GM12874 (cell line): Measurements from ENCODE around the gene ARHGAP45.

ENCODE experiments used
- TF ChIP-seq, protein P1 (sequence below): IDR thresholded peaks from 2 replicates; pipeline ENCODE4 v1.5.1; 2011; ENCODE audit warnings: low read depth, mild to moderate bottlenecking, control low read depth, low read length, moderate library complexity; ENCODE audit not compliant: insufficient read depth

The ARHGAP45 gene

DNA sequence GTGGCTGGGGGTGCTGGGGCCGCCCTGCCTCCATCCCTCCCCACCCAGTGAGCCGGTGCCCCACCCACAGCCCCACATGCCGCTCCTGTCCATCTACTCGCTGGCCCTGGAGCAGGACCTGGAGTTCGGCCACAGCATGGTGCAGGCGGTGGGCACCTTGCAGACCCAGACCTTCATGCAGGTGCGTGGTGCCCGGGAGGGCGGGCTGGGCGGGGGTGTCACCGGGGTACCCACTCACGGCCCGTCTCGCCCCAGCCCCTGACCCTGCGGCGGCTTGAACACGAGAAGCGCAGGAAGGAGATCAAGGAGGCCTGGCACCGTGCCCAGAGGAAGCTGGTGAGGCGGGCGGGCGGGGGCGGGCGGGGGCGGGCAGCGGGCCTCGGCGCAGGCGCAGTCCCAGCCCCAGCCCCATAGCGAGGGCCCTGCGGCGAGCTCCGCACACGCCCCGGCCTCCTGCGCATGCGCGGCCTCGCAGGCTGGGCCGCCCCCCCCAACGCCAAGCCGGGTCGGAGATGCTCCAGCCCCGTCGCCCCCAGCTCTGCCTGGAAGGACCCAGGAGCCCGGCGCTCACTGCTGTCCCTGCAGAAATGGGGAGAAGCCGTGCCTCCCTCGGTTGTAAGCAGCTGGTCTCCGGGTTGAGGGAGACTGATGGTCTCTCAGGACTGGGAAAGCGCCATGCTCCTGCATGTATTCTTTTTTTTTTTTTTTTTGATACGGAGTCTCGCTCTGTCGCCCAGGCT lies 7.7 kb downstream of the ARHGAP45 start:
- TF ChIP-seq, protein P1, sequence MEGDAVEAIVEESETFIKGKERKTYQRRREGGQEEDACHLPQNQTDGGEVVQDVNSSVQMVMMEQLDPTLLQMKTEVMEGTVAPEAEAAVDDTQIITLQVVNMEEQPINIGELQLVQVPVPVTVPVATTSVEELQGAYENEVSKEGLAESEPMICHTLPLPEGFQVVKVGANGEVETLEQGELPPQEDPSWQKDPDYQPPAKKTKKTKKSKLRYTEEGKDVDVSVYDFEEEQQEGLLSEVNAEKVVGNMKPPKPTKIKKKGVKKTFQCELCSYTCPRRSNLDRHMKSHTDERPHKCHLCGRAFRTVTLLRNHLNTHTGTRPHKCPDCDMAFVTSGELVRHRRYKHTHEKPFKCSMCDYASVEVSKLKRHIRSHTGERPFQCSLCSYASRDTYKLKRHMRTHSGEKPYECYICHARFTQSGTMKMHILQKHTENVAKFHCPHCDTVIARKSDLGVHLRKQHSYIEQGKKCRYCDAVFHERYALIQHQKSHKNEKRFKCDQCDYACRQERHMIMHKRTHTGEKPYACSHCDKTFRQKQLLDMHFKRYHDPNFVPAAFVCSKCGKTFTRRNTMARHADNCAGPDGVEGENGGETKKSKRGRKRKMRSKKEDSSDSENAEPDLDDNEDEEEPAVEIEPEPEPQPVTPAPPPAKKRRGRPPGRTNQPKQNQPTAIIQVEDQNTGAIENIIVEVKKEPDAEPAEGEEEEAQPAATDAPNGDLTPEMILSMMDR = no peak

DNA sequence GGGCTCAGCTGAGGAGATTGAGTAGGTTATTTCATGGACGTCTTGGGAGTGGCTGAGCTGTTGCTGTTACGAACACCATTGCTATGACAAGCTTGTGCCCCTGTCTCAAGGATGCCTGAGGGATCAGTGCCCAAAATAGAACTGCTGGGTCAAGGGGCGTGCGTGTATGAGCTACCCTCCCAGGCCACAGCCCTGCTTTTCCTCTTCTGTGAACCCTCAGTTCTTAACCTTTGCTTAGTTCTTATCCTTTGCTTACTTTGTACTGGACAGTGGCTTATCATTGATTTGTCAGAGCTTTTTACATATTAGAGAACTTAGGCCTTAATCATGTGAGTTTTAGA lies 9.0 kb downstream of the ARHGAP45 start:
- TF ChIP-seq, protein P1 = no peak

DNA sequence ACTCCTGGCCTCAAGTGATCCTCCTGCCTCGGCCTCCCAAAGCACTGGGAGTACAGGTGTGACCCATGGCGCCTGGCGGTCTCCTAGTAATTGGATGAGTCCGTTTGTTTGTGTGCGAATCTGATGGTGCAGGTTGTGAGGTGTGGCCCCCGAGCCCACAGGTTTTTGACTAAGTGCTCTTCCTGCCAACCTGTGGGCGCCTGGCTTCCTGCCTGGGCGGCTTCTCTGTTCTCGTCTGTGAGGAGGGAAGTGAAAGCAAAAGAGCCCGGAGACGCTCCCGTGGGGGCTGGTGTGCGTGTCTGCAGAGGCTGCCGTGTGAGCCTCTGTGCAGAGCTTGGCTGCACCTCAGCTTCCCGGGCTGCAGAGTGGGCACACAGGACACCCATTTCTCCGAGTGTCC lies 10.0 kb downstream of the ARHGAP45 start:
- TF ChIP-seq, protein P1 = no peak

DNA sequence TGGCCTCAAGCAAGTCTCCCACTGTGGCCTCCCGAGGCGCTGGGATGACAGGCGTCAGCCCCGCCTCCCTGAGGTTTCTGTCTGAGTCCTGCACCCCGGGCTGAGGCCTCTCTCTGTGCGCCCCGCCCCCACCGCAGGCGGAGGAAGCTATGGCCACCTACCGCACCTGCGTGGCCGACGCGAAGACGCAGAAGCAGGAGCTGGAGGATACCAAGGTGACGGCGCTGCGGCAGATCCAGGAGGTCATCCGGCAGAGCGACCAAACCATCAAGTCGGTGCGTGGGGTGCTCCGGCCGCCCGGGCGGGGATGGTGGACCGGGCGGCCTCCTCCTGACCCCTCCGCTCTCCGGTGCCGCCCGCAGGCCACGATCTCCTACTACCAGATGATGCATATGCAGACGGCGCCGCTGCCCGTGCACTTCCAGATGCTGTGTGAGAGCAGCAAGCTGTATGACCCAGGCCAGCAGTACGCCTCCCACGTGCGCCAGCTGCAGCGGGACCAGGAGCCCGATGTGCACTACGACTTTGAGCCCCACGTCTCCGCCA lies 12.7 kb downstream of the ARHGAP45 start:
- TF ChIP-seq, protein P1 = no peak

DNA sequence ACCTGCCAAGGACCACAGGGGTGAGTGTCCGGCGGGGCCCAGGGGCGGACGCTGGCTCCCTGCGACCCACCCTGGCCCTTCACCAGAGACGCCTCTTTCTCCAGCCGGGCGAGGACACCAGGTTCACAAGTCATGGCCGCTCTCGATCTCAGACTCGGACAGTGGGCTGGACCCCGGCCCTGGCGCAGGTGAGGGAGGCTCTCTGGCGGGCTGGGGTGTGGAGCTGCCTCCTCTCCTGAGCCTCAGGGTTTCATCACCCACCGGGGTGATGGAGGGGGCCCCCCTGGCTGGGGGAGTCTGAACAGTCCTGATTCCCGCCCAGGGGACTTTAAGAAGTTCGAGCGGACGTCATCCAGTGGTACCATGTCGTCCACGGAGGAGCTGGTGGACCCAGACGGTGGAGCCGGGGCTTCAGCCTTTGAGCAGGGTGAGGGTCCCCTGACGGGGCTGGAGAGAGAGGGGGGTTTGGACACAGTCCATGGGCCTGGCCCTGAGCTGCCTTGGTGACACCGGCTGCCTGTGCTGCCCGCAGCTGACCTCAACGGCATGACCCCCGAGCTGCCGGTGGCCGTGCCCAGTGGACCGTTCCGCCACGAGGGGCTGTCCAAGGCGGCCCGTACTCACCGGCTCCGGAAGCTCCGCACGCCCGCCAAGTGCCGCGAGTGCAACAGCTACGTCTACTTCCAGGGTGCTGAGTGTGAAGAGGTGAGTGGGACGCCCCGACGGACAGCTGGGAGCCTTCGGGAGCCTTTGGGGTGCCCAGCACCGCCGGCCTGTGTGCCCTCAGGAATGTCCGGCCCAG lies 13.6 kb downstream of the ARHGAP45 start:
- TF ChIP-seq, protein P1 = no peak

DNA sequence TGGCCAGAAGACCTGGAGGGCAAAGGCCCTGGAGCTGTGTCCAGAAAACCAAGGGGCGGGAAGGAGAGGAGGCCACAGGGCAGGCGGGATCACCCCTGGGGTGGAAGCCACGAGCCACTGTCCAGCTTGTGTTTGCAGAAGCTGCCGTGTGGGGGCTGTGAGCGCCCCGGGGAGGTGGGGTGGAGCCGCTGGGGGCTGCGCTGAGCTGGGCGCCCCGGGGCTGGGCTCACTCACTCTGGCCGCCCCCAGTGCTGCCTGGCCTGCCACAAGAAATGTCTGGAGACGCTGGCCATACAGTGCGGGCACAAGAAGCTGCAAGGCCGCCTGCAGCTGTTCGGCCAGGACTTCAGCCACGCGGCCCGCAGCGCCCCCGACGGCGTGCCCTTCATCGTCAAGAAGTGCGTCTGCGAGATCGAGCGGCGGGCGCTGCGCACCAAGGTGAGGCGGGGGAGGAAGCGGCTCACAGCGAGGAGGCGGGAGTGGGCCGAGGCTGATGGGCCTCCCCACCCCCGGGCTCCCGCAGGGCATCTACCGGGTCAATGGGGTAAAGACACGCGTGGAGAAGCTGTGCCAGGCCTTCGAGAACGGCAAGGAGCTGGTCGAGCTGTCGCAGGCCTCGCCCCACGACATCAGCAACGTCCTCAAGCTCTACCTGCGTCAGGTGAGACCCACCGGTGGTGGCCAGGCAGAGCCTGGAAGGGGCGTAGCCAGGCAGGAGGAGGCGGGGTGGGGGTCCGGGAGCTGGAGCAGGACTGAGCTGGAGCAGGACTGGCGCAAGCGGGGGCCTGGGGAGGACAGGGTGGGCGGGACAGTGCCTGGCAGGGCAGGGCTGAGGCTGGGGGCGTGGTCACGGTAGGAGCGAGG lies 14.6 kb downstream of the ARHGAP45 start:
- TF ChIP-seq, protein P1 = no peak
